Astrocyte of the spinal cord (primary cell): ENCODE measurements around the gene GRIN1.

Experiments used
- DNase-seq: peaks from one replicate; pipeline ENCODE4 v3.0.0; 2011; ENCODE audit warnings: low read depth, low spot score
- H3K4me3 ChIP-seq: 2 replicates; pipeline ENCODE4 v1.5.1; 2011; ENCODE audit warnings: low read depth, mild to moderate bottlenecking, low read length, moderate library complexity
- in situ Hi-C: cut with HindIII; loops from 2 replicates; pipeline ENCODE4 v1.10.0; 2017; ENCODE audit warnings: low sequenced_read_pairs
- TF ChIP-seq, protein P1 (sequence below): IDR thresholded peaks from 2 replicates; pipeline ENCODE4 v1.5.1; 2012; ENCODE audit warnings: low read depth, mild to moderate bottlenecking, low read length, inconsistent platforms

Gene GRIN1

DNA sequence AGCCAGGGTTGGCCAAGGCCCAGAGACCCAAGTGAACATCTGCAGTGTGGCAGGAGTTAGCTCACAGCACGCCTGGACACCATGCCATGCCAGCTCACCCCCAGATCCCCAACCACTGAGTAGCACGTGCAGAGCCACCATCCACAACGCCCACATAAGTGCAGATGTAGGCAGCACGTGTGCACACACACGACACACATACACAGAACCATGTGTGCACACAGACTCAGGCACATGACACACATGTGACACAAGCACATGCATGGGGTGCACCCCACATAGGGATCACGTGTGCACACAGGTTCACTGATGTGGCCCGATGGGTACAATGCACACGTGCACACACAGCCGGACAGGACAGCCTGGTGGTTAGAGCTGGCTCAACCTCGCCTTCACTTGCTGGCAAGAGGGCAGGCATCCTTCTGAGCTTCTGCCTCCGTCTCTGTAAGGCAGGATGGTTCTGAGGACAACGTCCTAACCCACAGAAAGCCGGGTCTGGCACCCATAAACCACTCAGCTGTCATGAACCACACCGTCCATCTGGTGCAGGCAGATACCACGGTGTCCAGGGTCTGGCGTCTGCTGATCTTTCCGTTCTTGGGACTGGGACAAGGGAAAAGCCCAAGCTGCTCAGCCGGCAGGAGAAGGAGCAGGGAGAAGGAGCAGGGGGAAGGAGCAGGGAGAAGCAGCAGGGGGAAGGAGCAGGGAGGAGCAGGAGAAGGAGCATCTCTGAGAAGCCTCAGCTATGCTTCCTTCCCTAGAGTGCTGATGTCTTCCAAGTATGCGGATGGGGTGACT, 18.9 kb downstream of the GRIN1 start:
- in situ Hi-C loops, result no loop called here
- H3K4me3 ChIP-seq, result no peak overlapping the region
- no peak for DNase-seq
- TF ChIP-seq, protein P1, sequence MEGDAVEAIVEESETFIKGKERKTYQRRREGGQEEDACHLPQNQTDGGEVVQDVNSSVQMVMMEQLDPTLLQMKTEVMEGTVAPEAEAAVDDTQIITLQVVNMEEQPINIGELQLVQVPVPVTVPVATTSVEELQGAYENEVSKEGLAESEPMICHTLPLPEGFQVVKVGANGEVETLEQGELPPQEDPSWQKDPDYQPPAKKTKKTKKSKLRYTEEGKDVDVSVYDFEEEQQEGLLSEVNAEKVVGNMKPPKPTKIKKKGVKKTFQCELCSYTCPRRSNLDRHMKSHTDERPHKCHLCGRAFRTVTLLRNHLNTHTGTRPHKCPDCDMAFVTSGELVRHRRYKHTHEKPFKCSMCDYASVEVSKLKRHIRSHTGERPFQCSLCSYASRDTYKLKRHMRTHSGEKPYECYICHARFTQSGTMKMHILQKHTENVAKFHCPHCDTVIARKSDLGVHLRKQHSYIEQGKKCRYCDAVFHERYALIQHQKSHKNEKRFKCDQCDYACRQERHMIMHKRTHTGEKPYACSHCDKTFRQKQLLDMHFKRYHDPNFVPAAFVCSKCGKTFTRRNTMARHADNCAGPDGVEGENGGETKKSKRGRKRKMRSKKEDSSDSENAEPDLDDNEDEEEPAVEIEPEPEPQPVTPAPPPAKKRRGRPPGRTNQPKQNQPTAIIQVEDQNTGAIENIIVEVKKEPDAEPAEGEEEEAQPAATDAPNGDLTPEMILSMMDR, result no peak

DNA sequence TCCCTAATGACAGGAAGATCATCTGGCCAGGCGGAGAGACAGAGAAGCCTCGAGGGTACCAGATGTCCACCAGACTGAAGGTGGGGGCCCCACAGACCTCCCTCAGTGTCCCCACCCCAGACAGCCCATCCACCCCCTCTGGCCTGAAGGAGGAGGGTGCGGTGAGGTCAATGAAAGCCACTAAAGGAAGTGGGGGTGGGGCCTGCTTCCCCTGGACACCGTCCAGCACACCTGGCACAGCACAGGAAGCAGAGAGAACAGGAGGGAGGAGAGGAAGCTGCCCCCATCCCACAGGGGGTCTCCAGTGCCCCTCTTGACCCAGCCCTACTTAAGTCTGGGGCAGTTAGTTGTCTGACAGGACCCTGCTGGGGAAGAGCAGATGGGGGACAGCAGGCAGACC, 19.7 kb downstream of the GRIN1 start:
- in situ Hi-C loops, result no loop called here
- TF ChIP-seq, protein P1, result no peak
- no peak overlapping the region for H3K4me3 ChIP-seq
- no peak for DNase-seq

DNA sequence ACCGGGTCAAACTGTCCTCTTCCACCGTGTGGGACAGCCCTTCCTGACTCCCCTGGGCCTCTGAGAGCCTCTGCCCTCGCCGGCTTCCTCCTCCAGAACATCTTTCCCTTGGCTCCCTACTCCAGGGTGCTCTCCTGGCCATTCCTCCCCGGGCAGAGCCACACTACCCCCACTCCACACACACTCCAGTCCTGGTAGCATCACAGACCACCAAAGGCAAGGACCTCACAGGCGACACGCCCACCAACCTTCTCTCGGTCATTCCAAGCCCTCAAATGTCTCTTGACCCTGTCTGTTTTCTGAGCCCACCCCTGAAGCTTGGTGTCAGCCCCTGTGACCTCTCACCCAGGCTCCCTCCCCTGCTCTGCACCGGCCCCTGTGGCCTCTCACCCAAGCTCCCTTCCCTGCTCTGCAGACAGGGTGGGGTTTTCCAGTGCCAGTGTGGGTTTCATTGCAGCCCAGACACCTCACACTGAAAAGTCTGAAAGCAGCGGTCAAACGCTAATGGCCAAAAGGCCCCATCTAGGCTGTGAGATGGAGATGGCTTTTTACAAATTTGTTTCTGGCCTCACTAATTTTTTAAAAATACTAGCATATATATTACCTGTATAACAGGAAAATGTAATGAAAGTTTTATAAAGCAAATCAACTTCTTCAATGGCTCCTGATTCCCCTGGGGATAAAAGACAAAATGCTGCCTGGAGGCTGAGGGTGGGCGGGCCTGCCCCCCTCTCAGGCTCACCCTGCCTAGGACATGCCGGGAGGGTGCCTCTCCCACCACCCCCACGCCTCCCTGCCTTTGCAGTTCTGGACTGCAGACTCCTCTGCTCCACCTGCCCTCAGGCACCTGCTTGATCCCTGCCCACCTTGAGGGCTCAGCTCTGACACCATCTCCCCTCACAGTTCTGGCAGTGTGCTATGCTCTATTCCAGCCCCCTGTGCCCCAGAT, 20.4 kb downstream of the GRIN1 start:
- DNase-seq, result no peak
- no peak overlapping the region for H3K4me3 ChIP-seq
- in situ Hi-C loops, result no loop called here
- TF ChIP-seq, protein P1, result no peak

DNA sequence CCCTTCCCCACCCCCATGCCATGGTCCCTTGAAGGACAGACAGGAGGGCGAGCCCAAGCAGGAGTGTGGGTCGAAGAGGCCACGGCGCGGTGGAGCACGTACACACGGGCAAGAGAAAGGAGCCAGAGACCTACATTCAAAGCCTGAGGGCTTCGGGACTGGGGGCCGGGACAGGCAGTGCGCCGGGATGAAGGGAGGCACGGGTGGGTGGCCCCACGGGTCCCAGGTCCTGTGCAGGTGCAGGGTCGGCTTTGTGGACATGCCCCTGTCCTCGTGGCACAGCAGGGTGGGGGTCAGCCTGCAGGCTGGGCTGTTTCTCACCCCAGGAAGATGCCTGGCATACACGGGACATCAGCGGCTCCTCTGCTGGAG, 21.1 kb downstream of the GRIN1 start:
- DNase-seq, result no peak
- H3K4me3 ChIP-seq, result no peak overlapping the region
- TF ChIP-seq, protein P1, result no peak
- in situ Hi-C loops, result no loop called here

DNA sequence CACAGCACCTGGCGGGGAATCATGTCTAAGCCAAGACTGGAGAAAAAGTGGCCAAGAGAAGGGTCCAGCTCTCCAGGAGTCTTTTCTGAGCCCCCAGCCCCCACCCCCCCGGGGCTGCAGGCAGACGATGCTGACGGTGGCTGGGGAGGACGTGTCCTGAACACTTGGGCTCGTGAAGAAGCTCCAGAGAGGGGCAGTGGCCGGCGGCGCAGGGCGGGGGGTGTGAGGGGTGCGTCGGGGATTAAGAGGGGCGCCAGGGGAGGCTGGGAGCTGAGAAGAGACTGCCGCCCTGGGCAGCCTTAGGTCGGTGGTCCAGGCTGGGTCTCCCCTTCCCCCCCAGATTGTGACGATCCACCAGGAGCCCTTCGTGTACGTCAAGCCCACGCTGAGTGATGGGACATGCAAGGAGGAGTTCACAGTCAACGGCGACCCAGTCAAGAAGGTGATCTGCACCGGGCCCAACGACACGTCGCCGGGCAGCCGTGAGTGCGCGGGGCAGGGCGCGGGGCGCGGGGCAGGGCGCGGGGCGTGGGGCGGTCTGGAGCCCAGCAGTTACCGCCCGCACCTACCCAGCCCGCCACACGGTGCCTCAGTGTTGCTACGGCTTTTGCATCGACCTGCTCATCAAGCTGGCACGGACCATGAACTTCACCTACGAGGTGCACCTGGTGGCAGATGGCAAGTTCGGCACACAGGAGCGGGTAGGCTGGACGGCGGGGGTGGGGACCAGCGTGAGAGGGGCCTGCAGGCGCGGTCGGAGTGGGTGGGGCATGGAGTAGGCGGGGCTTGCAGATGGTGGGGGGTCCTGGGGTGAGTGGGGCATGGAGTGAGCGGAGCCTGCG, 22.0 kb downstream of the GRIN1 start:
- H3K4me3 ChIP-seq, result no peak overlapping the region
- in situ Hi-C loops, result no loop called here
- TF ChIP-seq, protein P1, result no peak
- no peak for DNase-seq
